Myocyte (in vitro differentiated cells): ENCODE data around the gene ABI3. TPM values are rescaled to one million over a fixed set of nuclear protein-coding genes. Genes with fewer than 3 reads are reported as not detected.
"Not testable (repeated sequence)": the region's sequence is repeated elsewhere in the genome, so short reads cannot be mapped to it uniquely, and the experiment has no call there.

Experiments used
- DNase-seq: peaks from one replicate; pipeline ENCODE4 v3.0.0-alpha.2; 2012; ENCODE audit warnings: low read depth
- polyA plus RNA-seq: library from polyadenylated mRNA; unstranded; fragments of >200 nt; gene quantifications from one replicate; pipeline ENCODE4 v1.2.1, GENCODE V29; 2012; ENCODE audit warnings: missing spikeins
- total RNA-seq: library from RNA; depleted of rRNA; stranded (reverse); fragments of >200 nt; gene quantifications from 2 replicates; pipeline ENCODE4 v1.2.3, GENCODE V29; 2014

Gene ABI3, protein sequence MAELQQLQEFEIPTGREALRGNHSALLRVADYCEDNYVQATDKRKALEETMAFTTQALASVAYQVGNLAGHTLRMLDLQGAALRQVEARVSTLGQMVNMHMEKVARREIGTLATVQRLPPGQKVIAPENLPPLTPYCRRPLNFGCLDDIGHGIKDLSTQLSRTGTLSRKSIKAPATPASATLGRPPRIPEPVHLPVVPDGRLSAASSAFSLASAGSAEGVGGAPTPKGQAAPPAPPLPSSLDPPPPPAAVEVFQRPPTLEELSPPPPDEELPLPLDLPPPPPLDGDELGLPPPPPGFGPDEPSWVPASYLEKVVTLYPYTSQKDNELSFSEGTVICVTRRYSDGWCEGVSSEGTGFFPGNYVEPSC
- not detected in 2 replicates for total RNA-seq
- 0.19 TPM for polyA plus RNA-seq

DNA sequence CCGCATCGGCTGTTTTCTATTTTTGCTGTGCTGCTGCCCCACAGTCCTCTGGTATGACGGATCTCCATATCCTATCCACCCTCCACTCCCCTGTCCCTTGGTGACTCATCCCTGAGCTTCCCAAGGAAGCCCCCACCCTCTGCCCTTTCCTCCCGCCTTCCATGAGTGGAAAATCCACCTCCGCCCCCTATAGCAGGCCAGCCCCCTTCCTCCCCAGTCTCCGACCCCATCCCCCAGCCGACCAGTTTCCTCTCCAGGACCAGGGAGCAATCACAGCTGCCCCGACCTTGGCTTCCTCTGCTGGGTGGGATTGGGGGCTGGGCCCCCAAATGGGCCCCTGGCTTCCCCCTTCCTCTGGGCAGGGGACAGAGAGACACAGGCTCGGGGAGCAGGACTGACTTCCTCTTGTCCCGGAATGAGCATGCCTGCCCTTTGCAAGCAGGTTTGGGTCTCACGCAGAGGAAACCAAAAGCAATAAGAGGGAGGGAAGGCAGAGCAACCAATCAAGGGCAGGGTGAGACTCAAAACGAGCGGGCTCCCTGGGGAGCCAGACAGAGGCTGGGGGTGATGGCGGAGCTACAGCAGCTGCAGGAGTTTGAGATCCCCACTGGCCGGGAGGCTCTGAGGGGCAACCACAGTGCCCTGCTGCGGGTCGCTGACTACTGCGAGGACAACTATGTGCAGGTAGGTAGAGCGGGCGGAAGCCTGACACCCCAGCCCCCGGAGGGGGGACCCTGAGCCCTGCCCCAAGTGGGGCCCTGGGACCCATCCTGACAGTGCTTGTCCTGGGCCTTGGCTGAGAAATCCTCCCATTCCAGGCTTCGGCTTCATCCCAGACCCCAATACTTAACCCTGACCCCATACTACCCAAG, at the start of gene ABI3, which contains the start of gene GNGT2:
Gene ABI3 (plus strand): TSS at position 550 of the 872 bp plus-strand sequence. CDS start 18 bp downstream, at position 568.
Gene GNGT2 (minus strand): TSS at position 417 of the 872 bp plus-strand sequence. CDS start 3,152 bp downstream, outside the sequence.
- DNase-seq, result peak; percentile 38

DNA sequence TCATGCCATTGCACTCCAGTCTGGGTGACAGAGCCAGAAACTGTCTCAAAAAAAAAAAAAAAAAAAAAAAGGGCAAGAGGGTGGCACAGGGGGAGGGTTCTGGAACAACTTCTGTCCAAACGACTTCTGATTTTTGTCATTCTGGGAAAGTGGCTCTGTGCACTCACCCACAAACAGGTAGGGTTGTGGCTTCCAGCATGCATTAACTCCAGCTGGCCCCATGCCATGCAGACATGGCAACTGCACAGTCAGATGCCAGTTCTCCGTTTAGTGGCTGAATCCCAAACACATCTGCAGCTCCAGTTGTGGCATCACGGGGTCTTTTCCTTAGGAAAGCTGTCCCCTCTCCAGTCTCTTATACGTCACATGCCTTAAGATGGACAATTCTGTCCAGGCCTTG, 47.6 kb upstream of the ABI3 start:
- no peak for DNase-seq

DNA sequence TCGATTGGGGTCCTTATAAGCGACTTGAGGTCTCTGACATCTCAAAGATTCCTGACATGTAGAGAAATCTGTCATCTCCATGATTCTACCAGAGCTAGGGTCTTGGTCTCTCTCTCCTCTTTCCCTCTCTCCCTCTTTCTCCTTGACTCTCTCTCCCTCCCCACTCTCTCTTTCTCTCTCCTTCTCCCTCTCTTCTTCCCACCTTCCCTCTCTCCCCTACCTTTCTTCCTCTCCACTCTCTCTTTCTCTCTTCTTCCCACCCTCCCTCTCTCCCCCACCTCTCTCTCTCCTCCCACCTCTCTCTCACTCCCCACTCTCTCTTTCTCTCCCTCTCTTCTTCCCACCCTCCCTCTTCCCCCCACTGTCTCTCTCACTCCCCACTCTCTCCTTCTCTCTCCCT, 45.4 kb upstream of the ABI3 start:
- no peak for DNase-seq

DNA sequence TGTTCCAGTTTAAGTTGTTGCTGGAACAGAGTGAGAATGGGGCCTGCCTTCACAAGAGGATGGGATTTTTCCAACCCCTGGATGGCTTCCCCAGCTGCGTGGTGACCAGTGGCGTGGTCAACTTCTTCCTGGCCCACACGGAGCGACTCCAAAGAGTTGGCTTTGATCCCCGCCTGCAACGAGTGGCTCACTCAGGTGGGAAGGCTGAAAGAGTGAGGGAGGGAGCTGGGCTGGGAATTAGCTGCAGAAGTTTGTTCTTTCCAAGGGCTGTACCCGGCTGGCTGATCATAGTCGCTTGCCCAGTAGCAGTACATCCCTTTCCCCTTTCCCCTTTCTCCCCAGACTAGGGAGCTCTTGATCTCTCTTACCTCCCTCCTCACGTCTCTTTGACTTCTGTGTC, 41.8 kb upstream of the ABI3 start:
- no peak for DNase-seq

DNA sequence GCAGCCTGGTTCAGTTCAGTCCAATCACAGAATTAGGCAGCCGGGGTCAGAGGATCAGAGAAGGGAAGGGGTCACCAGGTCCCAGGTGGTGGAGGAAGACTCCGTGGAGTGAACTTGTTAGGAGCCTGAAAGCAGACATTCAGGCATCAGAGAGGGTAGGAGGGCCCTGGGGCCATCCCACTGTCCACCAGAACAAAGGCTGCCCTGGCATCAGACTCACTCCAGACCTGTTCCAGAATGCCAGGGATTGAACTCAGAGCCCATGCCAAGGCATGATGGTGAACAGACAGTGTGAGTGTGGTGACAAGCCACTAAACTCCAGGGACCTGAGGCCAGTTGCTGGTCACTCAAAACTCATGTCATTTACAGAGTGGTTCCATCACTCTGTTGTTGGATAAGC, 40.3 kb upstream of the ABI3 start:
- no peak for DNase-seq

DNA sequence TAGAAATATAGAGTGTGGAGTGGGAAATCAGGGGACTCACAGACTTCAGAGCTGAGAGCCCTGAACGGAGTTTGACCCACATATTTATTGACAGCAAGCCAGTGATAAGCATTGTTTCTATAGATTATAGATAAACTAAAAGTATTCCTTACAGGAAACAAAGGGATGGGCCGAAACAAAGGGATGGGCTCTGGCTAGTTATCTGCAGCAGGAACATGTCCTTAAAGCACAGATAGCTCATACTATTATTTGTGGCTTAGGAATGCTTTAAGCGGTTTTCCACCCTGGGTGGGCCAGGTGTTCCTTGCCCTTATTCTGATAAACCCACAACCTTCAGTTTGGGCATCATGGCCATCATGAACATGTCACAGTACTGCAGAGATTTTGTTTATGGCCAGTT, 39.8 kb upstream of the ABI3 start:
- DNase-seq, result not testable (repeated sequence)

DNA sequence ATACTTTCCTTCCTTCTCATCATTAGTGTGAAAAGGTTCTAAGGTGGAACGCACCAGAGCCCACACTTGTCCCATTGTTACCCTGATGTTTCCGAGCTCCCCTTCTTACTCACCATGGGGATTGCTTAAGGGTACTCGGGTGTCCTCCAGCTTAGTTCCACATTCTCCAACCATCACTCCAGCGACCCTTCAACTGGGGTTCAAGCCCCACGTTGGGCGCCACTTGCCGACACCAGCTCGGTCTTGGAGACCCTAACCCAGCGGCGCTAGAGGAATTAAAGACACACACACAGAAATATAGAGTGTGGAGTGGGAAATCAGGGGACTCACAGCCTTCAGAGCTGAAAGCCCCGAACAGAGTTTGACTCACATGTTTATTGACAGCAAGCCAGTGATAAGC, 34.5 kb upstream of the ABI3 start:
- not testable (repeated sequence) for DNase-seq

DNA sequence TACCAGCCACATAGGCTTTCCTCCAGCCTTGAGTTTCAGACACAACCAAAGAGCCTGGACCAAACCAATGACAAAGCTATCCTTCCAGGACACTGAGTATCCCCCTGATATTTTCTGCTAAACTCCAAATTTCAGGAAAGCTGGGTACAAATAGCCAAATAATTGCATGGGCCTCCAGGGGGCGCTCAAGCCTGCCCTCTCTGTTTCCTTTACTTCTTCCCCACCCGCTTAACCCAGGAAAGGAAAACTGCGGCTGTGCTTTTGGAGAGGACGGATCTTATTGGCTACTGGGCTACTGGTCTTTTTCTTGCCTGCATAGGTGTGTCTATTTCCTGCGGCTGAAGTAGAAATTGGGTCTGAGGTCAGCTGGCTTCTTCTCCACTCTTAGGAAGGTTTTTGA, 30.2 kb upstream of the ABI3 start:
- DNase-seq, result peak; percentile 51

DNA sequence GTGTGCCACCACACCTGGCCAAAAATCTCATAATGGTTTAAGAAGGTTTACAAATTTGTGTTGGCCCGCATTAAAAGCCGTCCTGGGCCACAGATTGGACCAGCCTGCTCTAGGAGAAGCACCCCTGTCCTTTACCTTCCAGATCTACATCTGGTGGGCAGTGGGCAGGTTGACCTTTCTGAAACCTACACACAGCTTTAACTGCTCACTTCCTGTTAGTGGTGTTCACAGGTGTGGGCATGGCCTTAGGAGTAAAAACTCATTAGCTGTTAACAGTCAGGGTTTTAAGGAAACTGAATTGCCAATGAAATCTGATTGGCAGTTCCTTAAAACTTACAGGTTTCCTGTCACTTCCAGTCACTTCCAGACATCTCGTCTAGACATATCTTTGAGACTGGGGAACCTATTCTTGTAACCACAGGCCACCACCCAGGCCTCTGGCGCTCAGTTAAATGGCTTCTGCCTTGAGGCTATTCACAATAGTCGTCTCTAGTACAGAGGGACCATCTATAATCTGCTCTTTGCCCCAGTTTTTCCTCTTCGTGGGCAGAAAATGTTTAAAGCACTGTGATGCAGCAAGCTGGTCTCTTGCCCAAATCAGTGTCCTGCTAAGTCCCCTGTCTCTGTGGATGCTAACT, 29.4 kb upstream of the ABI3 start:
- DNase-seq, result no peak

DNA sequence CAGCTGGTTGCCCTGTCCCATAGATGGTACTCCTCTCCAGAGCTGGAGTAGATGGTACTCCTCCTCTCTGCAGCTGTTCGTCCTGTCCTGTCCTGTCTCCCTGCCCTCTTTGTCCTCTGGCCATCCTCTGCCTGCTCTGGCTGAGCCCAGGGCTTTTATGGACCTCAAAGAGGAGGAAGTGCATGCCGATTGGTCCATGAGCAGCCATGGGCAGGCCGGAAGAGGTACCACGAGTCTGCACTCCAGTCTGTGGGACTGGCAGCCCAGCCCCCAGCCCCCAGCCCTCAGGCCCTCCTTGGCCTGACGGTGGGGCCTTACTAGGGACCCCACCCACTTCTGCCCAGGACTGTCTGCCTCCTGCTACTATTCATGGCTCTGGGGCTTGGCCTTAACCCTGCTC, 27.2 kb upstream of the ABI3 start:
- no peak for DNase-seq

DNA sequence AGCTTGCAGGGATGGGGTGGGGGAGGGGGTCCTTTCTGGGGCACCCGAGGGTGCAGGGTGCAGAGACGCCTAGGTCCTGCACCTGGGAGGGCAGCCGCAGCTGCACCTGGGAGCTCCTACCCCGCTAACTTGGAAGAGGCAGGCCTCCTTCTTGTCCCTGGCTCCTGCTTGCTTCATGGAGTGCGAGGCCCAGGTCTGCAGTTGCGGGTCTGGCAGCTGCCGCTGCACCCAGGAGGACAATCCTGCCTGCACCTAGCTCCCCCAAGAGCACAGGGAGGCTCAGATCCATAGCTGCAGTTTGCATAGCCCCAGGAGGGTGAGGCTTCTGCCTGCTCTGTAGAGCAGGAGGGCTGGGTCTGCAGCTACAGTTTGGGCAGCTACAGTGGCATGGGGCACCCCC, 26.7 kb upstream of the ABI3 start:
- no peak for DNase-seq

DNA sequence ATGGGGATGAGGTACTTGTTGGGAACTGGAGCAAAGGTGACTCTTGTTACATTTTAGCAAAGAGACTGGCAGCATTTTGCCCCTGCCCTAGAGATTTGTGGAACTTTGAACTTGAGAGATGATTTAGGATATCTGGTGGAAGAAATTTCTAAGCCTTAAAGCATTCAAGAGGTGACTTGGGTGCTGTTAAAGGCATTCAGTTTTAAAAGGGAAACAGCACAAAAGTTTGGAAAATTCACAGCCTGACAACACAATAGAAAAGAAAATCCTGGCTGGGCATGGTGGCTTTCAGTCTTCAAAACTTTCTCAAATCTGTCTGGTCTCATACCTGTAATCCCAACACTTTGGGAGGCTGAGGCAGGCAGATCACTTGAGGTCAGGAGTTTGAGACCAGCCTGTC, 26.0 kb upstream of the ABI3 start:
- DNase-seq, result not testable (repeated sequence)

DNA sequence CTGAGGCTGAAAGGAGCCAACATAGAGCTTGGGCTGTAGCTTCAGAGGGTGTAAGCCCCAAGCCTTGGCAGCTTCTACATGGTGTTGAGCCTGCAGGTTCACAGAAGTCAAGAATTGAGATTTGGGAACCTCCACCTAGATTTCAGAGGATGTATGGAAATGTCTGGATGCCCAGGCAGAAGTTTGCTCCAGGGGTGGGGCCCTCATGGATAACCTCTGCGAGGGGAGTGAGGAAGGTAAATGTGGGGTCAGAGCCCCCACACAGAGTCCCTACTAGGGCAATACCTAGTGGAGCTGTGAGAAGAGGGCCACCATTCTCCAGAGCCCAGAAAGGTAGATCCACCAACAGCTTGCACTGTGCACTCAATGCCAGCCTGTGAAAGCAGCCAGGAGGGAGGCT, 25.1 kb upstream of the ABI3 start:
- not testable (repeated sequence) for DNase-seq

DNA sequence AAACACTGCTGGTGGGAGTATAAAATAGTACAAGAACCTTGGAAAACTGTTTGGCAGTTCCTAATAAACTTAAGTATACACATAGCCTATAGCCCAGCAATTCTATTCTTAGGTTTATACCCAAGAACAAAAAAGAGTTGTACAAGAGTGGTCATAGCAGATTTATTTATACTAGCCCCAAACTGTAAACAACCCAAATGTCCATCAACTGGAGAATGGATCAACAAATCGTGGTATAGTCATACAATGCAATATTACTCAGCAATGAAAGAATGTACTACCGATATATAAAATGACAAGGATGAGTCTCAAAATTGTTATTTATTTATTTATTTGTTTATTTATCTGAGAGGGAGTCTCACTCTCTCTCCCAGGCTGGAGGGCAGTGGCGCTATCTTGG, 23.2 kb upstream of the ABI3 start:
- no peak for DNase-seq

DNA sequence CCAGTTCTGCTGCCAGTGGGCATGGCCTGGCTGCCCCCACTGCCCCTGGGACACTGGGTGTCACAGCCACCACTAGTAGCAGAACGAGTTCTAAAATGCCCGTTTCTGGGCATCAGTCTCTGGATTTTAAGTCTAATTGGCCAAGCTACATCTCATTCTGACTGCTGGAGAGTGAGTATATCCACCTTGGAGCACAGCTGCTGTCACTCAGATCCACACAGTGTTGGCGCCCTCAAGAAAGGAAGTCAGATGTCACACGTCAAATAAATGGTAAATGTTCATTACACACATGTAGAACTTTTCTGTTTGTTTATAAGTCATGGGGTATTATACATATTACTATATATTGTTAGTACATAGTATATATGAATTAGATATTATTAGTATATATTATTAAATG, 19.6 kb upstream of the ABI3 start:
- DNase-seq, result no peak

DNA sequence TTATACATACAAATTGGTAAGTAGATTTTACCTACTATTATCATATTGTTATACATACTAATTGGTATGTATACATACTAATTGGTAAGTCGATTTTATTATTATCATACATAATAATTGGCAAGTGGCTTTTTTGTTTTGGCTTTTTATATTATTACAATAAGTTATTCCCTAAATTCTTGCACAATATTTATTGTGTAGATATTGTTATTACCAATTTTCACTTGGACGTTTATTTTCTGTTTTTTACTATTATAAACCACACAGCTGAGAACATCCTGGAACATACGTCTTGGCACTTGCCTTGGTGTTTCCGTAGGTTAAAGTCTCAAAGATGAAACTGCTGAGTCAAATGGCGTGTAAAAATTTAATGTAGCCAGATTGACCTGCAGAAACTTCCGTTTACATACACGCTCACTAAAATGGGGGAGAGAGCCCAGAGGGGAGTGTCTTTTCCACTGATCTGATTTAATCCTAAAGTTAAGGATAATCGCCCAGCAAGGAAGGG, 19.0 kb upstream of the ABI3 start:
- DNase-seq, result no peak

DNA sequence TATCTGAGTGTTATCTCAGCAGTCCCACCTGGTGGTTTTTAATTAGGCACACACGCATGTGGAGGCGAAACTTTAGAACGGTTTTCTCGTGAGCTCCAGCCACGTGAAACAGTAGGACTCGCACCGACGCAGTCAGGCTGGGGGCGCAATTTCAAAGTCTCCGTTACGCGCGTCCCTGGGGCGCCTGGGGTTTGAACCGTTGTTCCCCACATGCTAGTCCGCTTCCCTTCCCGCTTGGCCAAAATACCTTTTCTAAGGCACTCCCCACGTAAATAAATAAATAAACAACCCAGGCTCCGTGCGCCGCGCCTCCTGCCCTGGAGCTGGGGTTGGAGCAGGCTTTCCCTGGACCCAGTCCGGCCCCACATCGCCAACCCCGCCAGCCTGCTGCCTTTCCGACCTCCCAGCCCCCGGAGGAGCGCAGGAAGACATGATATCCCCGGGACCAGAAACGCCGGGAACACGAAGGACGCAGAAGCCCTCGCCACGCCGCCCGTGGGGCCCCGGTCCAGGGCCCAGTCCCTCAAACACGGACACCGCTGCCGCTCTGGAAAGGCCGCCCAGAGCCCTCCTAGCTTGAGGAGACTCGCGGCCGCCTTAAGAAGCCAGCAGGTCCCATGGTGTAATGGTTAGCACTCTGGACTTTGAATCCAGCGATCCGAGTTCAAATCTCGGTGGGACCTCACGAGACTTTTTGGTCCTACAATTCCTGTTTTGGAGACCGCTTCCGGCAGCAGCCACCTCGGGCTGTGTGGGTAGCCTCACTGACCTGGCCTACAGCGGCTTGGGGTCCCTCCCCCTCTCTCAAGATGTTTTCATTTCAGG, 18.4 kb upstream of the ABI3 start:
- DNase-seq, result peak; percentile 93

DNA sequence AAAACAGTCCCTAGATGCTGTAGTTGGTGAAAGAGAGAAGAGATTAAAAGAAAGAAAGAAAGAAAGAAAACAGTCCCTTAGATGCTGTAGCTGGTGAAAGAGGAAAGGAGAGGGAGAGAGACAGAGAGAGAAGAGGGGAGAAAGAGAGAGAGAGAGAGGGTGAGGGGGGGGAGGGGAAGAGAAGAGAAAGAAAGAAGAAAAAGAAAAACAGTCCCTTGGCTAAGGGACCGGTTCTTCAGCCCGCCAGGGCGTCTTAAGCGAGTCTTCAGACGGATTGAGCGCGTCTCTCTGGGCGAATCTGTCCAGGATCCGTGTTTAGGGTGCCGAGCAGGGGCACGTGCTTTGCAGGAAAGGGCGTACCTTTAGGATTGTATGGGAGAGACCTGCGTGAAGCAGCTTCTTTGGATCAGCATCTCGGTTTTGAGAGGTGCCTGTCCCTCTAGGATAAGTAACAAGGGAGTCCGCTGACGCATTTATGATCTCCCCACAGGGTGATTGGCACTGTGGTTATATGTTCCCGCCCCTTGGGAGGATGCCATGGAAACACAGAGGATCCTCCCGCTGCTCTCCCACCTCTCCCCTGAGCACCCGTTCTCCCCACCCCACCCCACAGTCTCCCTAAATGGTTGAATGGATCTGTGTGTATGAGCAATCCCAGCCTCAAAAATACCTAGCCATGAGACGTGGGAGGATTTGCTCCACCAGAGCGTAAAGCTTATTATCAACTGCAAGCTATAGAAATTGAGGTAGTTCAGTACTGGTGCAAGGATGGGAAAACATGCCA, 16.8 kb upstream of the ABI3 start:
- DNase-seq, result no peak

DNA sequence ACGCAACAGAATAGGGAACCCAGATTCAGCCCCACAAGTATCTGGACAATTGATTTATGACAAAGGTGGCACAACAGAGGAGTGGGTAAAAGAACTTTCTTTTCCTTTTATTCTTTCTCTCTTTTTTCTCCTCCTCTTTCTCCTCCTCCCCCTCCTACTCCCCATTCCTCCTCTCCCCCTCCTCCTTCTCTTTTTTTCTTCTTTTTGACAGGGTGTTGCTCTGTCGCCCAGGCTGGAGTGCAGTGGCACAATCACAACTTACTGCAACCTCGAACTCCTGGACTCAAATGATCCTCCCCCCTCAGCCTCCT, 16.3 kb upstream of the ABI3 start:
- no peak for DNase-seq

DNA sequence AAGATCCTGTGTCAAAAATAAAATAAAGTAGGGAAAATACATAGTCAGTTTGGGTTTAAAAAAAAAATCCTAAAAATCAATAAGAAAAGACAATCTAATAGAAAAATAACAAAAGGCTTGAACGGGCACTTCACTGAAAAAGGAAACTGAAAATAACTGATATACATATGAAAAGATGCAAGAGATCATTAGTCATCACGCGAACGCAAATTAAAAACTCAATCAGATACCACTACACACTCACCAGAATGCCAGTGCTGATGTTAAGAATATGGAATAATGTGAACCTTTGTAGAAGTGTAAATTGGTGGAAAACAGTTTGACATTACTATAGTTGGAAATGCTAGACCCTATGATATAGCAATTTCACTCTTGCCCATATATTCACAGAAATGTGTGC, 14.8 kb upstream of the ABI3 start:
- no peak for DNase-seq
